HFFc6 (cell line): ENCODE data around the gene SLC3A2. TPM values are rescaled to one million over a fixed set of nuclear protein-coding genes. Genes with fewer than 3 reads are reported as not detected.

Experiments used
- DNase-seq: peaks from one replicate; pipeline ENCODE4 v3.0.0-alpha.2; 2018
- H3K27ac Mint-ChIP-seq: 2 replicates; pipeline ENCODE4 v1.8.0; 2020; ENCODE audit warnings: mild to moderate bottlenecking, mixed read lengths
- H3K27me3 Mint-ChIP-seq: 2 replicates; pipeline ENCODE4 v1.8.0; 2021; ENCODE audit warnings: mild to moderate bottlenecking, moderate library complexity, mixed read lengths; ENCODE audit not compliant: insufficient read depth
- H3K36me3 Mint-ChIP-seq: 2 replicates; pipeline ENCODE4 v1.8.0; 2021; ENCODE audit warnings: low read depth, mixed read lengths
- H3K4me1 Mint-ChIP-seq: 2 replicates; pipeline ENCODE4 v1.8.0; 2020; ENCODE audit warnings: low read depth, mixed read lengths
- H3K4me3 Mint-ChIP-seq: 2 replicates; pipeline ENCODE4 v1.8.0; 2020; ENCODE audit warnings: mild to moderate bottlenecking, moderate library complexity, mixed read lengths
- H3K9me3 Mint-ChIP-seq: 2 replicates; pipeline ENCODE4 v1.8.0; 2020; ENCODE audit warnings: mild to moderate bottlenecking, mixed read lengths
- CTCF ChIP-seq: fragments of 200-600 bp; sonication (generic); IDR thresholded peaks from 2 replicates; pipeline ENCODE4 v1.5.0; 2021; ENCODE audit warnings: antibody characterized with exemption, mild to moderate bottlenecking
- total RNA-seq, 6 experiments: library from RNA; stranded (reverse); fragmentation: NEBNext Ultra II Directional; extraction: Animal tissue kit (Norgen Biotek cat#: 25700); gene quantifications; 2 replicates in 1 of 6; 3 replicates in 5 of 6; pipeline ENCODE4 v1.2.3, GENCODE V29; 2021

SLC3A2 gene
- total RNA-seq, 6 experiments from 2014 or later = 140 to 206 (median 180) TPM

- Mint-ChIP-seq H3K36me3 (no peaks in the 10 kb centered on the region), H3K9me3 (no peaks in the 10 kb centered on the region), H3K4me3 (no peak overlapping the region), H3K27ac (no peak overlapping the region), H3K27me3 (peaks cover 33% of the 10 kb centered on the region), H3K4me1 (no peaks in the 10 kb centered on the region; the same call in 1 of the 2 replicates)
- no peak for DNase-seq
- TF ChIP-seq CTCF = no peak
These were observed 33.7 kb downstream of the SLC3A2 start for GRCh38 chr11:62914416-62914815.

GRCh38 chr11:62917906-62918502, 37.3 kb downstream of the SLC3A2 start:
- H3K36me3 Mint-ChIP-seq = no peaks in the 10 kb centered on the region
- no peak for DNase-seq
- H3K4me3 Mint-ChIP-seq = no peak overlapping the region
- no peak for TF ChIP-seq CTCF
- H3K27ac Mint-ChIP-seq = no peak overlapping the region
- 0 out of 2 replicates have a peak, but pooled peaks cover 6% of the 10 kb centered on the region for H3K4me1 Mint-ChIP-seq
- peaks cover 45% of the 10 kb centered on the region for H3K27me3 Mint-ChIP-seq
- H3K9me3 Mint-ChIP-seq = no peaks in the 10 kb centered on the region

GRCh38 chr11:62918531-62918930, 37.8 kb downstream of the SLC3A2 start:
- 0 out of 2 replicates have a peak, but pooled peaks cover 6% of the 10 kb centered on the region for H3K4me1 Mint-ChIP-seq
- peaks cover 50% of the 10 kb centered on the region for H3K27me3 Mint-ChIP-seq
- no peak overlapping the region for H3K27ac Mint-ChIP-seq
- DNase-seq = no peak
- no peaks in the 10 kb centered on the region for H3K9me3 Mint-ChIP-seq
- H3K4me3 Mint-ChIP-seq = no peak overlapping the region
- no peak for TF ChIP-seq CTCF
- H3K36me3 Mint-ChIP-seq = no peaks in the 10 kb centered on the region

- Mint-ChIP-seq H3K27me3 (peaks cover 55% of the 10 kb centered on the region), H3K36me3 (no peaks in the 10 kb centered on the region), H3K4me1 (0 out of 2 replicates have a peak, but pooled peaks cover 6% of the 10 kb centered on the region), H3K4me3 (no peak overlapping the region), H3K27ac (no peak overlapping the region), H3K9me3 (no peaks in the 10 kb centered on the region)
- no peak for TF ChIP-seq CTCF
- DNase-seq = no peak
These were observed 38.8 kb downstream of the SLC3A2 start for GRCh38 chr11:62919476-62919875.

GRCh38 chr11:62919898-62920640, 39.4 kb downstream of the SLC3A2 start:
- peaks cover 53% of the 10 kb centered on the region for H3K27me3 Mint-ChIP-seq
- H3K4me3 Mint-ChIP-seq = no peak overlapping the region
- H3K36me3 Mint-ChIP-seq = no peaks in the 10 kb centered on the region
- H3K4me1 Mint-ChIP-seq = 0 out of 2 replicates have a peak, but pooled peaks cover 6% of the 10 kb centered on the region
- no peaks in the 10 kb centered on the region for H3K9me3 Mint-ChIP-seq
- no peak for DNase-seq
- TF ChIP-seq CTCF = no peak
- H3K27ac Mint-ChIP-seq = no peak overlapping the region
